ENCODE results near the gene IL22RA2.

DNA sequence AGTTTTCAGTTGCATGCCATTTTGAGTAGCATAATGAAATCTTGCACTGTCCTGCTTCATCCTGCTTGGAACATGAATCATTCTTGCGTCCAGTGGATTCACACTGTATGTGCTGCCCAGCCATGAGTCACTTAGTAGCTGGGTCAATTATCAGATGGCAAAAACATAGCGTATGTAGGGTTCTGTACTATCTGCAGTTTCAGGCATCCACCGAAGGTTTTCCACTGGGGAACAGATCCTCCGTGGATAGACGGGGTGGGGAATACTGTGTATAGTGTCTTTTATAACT lies 61.4 kb downstream of the IL22RA2 start:
- TF ChIP-seq, protein P1, sequence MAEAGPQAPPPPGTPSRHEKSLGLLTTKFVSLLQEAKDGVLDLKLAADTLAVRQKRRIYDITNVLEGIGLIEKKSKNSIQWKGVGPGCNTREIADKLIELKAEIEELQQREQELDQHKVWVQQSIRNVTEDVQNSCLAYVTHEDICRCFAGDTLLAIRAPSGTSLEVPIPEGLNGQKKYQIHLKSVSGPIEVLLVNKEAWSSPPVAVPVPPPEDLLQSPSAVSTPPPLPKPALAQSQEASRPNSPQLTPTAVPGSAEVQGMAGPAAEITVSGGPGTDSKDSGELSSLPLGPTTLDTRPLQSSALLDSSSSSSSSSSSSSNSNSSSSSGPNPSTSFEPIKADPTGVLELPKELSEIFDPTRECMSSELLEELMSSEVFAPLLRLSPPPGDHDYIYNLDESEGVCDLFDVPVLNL (CRISPR knock-in tag; IDR thresholded peaks at IDR 0.05; ENCODE audit: borderline replicate concordance, low read depth): no peak
- TF ChIP-seq, protein P2, sequence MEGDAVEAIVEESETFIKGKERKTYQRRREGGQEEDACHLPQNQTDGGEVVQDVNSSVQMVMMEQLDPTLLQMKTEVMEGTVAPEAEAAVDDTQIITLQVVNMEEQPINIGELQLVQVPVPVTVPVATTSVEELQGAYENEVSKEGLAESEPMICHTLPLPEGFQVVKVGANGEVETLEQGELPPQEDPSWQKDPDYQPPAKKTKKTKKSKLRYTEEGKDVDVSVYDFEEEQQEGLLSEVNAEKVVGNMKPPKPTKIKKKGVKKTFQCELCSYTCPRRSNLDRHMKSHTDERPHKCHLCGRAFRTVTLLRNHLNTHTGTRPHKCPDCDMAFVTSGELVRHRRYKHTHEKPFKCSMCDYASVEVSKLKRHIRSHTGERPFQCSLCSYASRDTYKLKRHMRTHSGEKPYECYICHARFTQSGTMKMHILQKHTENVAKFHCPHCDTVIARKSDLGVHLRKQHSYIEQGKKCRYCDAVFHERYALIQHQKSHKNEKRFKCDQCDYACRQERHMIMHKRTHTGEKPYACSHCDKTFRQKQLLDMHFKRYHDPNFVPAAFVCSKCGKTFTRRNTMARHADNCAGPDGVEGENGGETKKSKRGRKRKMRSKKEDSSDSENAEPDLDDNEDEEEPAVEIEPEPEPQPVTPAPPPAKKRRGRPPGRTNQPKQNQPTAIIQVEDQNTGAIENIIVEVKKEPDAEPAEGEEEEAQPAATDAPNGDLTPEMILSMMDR (IDR thresholded peaks at IDR 0.05): no peak
- TF ChIP-seq, protein P3, sequence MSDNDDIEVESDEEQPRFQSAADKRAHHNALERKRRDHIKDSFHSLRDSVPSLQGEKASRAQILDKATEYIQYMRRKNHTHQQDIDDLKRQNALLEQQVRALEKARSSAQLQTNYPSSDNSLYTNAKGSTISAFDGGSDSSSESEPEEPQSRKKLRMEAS (CRISPR knock-in tag; IDR thresholded peaks at IDR 0.05): no peak
- no peak for TF ChIP-seq NR1H2 (CRISPR knock-in tag; IDR thresholded peaks at IDR 0.05)
- TF ChIP-seq, protein P4, sequence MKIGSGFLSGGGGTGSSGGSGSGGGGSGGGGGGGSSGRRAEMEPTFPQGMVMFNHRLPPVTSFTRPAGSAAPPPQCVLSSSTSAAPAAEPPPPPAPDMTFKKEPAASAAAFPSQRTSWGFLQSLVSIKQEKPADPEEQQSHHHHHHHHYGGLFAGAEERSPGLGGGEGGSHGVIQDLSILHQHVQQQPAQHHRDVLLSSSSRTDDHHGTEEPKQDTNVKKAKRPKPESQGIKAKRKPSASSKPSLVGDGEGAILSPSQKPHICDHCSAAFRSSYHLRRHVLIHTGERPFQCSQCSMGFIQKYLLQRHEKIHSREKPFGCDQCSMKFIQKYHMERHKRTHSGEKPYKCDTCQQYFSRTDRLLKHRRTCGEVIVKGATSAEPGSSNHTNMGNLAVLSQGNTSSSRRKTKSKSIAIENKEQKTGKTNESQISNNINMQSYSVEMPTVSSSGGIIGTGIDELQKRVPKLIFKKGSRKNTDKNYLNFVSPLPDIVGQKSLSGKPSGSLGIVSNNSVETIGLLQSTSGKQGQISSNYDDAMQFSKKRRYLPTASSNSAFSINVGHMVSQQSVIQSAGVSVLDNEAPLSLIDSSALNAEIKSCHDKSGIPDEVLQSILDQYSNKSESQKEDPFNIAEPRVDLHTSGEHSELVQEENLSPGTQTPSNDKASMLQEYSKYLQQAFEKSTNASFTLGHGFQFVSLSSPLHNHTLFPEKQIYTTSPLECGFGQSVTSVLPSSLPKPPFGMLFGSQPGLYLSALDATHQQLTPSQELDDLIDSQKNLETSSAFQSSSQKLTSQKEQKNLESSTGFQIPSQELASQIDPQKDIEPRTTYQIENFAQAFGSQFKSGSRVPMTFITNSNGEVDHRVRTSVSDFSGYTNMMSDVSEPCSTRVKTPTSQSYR (CRISPR knock-in tag; IDR thresholded peaks at IDR 0.05): no peak
- TF ChIP-seq ZNF138 (CRISPR knock-in tag; conservative IDR thresholded peaks at IDR 0.05): no peak
- TF ChIP-seq, protein P5, sequence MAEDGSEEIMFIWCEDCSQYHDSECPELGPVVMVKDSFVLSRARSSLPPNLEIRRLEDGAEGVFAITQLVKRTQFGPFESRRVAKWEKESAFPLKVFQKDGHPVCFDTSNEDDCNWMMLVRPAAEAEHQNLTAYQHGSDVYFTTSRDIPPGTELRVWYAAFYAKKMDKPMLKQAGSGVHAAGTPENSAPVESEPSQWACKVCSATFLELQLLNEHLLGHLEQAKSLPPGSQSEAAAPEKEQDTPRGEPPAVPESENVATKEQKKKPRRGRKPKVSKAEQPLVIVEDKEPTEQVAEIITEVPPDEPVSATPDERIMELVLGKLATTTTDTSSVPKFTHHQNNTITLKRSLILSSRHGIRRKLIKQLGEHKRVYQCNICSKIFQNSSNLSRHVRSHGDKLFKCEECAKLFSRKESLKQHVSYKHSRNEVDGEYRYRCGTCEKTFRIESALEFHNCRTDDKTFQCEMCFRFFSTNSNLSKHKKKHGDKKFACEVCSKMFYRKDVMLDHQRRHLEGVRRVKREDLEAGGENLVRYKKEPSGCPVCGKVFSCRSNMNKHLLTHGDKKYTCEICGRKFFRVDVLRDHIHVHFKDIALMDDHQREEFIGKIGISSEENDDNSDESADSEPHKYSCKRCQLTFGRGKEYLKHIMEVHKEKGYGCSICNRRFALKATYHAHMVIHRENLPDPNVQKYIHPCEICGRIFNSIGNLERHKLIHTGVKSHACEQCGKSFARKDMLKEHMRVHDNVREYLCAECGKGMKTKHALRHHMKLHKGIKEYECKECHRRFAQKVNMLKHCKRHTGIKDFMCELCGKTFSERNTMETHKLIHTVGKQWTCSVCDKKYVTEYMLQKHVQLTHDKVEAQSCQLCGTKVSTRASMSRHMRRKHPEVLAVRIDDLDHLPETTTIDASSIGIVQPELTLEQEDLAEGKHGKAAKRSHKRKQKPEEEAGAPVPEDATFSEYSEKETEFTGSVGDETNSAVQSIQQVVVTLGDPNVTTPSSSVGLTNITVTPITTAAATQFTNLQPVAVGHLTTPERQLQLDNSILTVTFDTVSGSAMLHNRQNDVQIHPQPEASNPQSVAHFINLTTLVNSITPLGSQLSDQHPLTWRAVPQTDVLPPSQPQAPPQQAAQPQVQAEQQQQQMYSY (CRISPR knock-in tag; IDR thresholded peaks at IDR 0.05): no peak
- no peak for TF ChIP-seq JUN (CRISPR knock-in tag; IDR thresholded peaks at IDR 0.05)
- no peak for TF ChIP-seq TCF7 (CRISPR knock-in tag; IDR thresholded peaks at IDR 0.05; ENCODE audit: low read depth)

Data from WTC11 (cell line).